BJ (cell line): ENCODE measurements around the gene PLCH2. TPM values are rescaled to one million over a fixed set of nuclear protein-coding genes. Genes with fewer than 3 reads are reported as not detected.
"Not testable (repeated sequence)": the region's sequence is repeated elsewhere in the genome, so short reads cannot be mapped to it uniquely, and the experiment has no call there.

Experiments
- CTCF ChIA-PET: fragments of 350-600 bp; formaldehyde crosslinking; extraction: SDS; loops from one replicate; lab custom pipeline; 2021; ENCODE audit warnings: antibody characterized with exemption, inconsistent platforms; lab: Yijun Ruan, JAX
- POLR2A ChIA-PET: fragments of 300-600 bp; sonication (Branson Sonifier 250); formaldehyde crosslinking; extraction: SDS; loops from one replicate; lab custom pipeline; 2021; ENCODE audit warnings: antibody characterized with exemption; lab: Charles Lee
- DNase-seq: peaks from one replicate; pipeline ENCODE4 v3.0.0-alpha.2; 2011; ENCODE audit warnings: low read depth
- H3K27me3 ChIP-seq: 2 replicates; pipeline ENCODE4 v1.6.0; 2011; ENCODE audit warnings: low read length; ENCODE audit not compliant: control insufficient read depth, insufficient read depth
- H3K36me3 ChIP-seq: 2 replicates; pipeline ENCODE4 v1.5.1; 2011; ENCODE audit warnings: low read length; ENCODE audit not compliant: control insufficient read depth, insufficient read depth
- H3K4me3 ChIP-seq: 2 replicates; pipeline ENCODE4 v1.5.1; 2011; ENCODE audit warnings: low read depth, mild to moderate bottlenecking, control low read depth, low read length
- CTCF ChIP-seq: IDR thresholded peaks from 2 replicates; pipeline ENCODE4 v1.5.1; 2011; ENCODE audit warnings: low read depth, mild to moderate bottlenecking, control low read depth, inconsistent platforms, low read length, moderate library complexity; ENCODE audit not compliant: insufficient read depth
- polyA plus RNA-seq: library from polyadenylated mRNA; depleted of rRNA; stranded (reverse); fragments of >200 nt; gene quantifications from 2 replicates; pipeline ENCODE4 v1.2.3, GENCODE V29; 2011

The PLCH2 gene
- polyA plus RNA-seq, 1 experiment, result 0.06 TPM

GRCh38 chr1:2547210-2548067, 71.3 kb downstream of the PLCH2 start:
- H3K27me3 ChIP-seq, result no peaks in the 10 kb centered on the region
- H3K36me3 ChIP-seq, result no peaks in the 10 kb centered on the region
- DNase-seq, result no peak
- CTCF ChIA-PET, result interaction anchor here (0.6 to 3.8 kb wide), 24 partner anchors 10 to 877 kb away, joined by 3 to 71 read pairs (median 6); partner anchors contain the start of genes FAAP20, MORN1, PANK4 and PEX10
- no peak for TF ChIP-seq CTCF
- H3K4me3 ChIP-seq, result peak overlapping the region; percentile 55
- POLR2A ChIA-PET, result no interaction called here

- TF ChIP-seq CTCF, result peak; percentile 95
- CTCF ChIA-PET, result interaction anchor here (1.1 to 3.8 kb wide), 13 partner anchors 9 to 877 kb away, joined by 3 to 71 read pairs (median 7); partner anchors contain the start of genes PEX10 and TNFRSF14
- no peaks in the 10 kb centered on the region for H3K27me3 ChIP-seq
- POLR2A ChIA-PET, result no interaction called here
- DNase-seq, result no peak
- no peak overlapping the region for H3K4me3 ChIP-seq
- H3K36me3 ChIP-seq, result no peaks in the 10 kb centered on the region
Observed at GRCh38 chr1:2548068-2548589, 72.0 kb downstream of the PLCH2 start.

GRCh38 chr1:2549367-2550029, 73.4 kb downstream of the PLCH2 start:
- H3K27me3 ChIP-seq, H3K36me3 ChIP-seq, DNase-seq, H3K4me3 ChIP-seq, POLR2A ChIA-PET: not testable (repeated sequence)
- CTCF ChIA-PET, result interaction anchor here (0.6 to 3.3 kb wide), 3 partner anchors 132 to 647 kb away, joined by 3 to 71 read pairs (median 4); no protein-coding TSS in a partner anchor

GRCh38 chr1:2550309-2550861, 74.3 kb downstream of the PLCH2 start:
- POLR2A ChIA-PET, H3K27me3 ChIP-seq, H3K36me3 ChIP-seq, H3K4me3 ChIP-seq, CTCF ChIA-PET, DNase-seq: not testable (repeated sequence)

- H3K4me3 ChIP-seq, H3K36me3 ChIP-seq, POLR2A ChIA-PET, DNase-seq, H3K27me3 ChIP-seq: not testable (repeated sequence)
- CTCF ChIA-PET, result interaction anchor here (1.1 kb wide), 1 partner anchor 137 kb away, joined by 4 read pairs; no protein-coding TSS in a partner anchor
Observed at GRCh38 chr1:2551544-2551943, 75.5 kb downstream of the PLCH2 start.

- no peak for TF ChIP-seq CTCF
- Histone ChIP-seq H3K27me3 (no peaks in the 10 kb centered on the region), H3K4me3 (no peak overlapping the region), H3K36me3 (no peaks in the 10 kb centered on the region)
- CTCF ChIA-PET, result interaction anchor here (1.1 kb wide), 1 partner anchor 137 kb away, joined by 4 read pairs; no protein-coding TSS in a partner anchor
- DNase-seq, result no peak
- POLR2A ChIA-PET, result no interaction called here
Observed at GRCh38 chr1:2552189-2552588, 76.1 kb downstream of the PLCH2 start.

GRCh38 chr1:2553076-2553475, 77.0 kb downstream of the PLCH2 start:
- DNase-seq, H3K4me3 ChIP-seq, CTCF ChIA-PET, H3K36me3 ChIP-seq, POLR2A ChIA-PET, H3K27me3 ChIP-seq: not testable (repeated sequence)
